Activated CD4-positive, alpha-beta T cell treated with anti-CD3 and anti-CD28 coated beads for 4 hours (primary cell): ENCODE results near the gene PEX5L.
A peak's percentile ranks its signal among the peaks of the same experiment; 100 is the strongest.

ENCODE experiments used
- DNase-seq, 2 donors: peaks; one replicate each; pipeline ENCODE4 v3.0.0-alpha.2; 2020

PEX5L gene

GRCh38 chr3:179953993-179954870, 82.5 kb downstream of the PEX5L start:
- no peak for DNase-seq

GRCh38 chr3:179950840-179951239, 85.9 kb downstream of the PEX5L start:
- no peak for DNase-seq

- DNase-seq: no peak
Observed at GRCh38 chr3:179949869-179950268, 86.9 kb downstream of the PEX5L start.

GRCh38 chr3:179949412-179949811, 87.3 kb downstream of the PEX5L start:
- DNase-seq: no peak

- no peak for DNase-seq
Observed at GRCh38 chr3:179948740-179949139, 88.0 kb downstream of the PEX5L start.

GRCh38 chr3:179945569-179945968, 91.2 kb downstream of the PEX5L start:
- DNase-seq: no peak

GRCh38 chr3:179943117-179943880, 93.4 kb downstream of the PEX5L start:
- DNase-seq: no peak

GRCh38 chr3:179942553-179943075, 94.1 kb downstream of the PEX5L start:
- no peak for DNase-seq

- DNase-seq: no peak
Observed at GRCh38 chr3:179935710-179936109, 101.0 kb downstream of the PEX5L start.

- no peak for DNase-seq
Observed at GRCh38 chr3:179933914-179934313, 102.8 kb downstream of the PEX5L start.

- DNase-seq: no peak
Observed at GRCh38 chr3:179933080-179933479, 103.7 kb downstream of the PEX5L start.

GRCh38 chr3:179932674-179933073, 104.1 kb downstream of the PEX5L start:
- DNase-seq: no peak

GRCh38 chr3:179929091-179929529, 107.6 kb downstream of the PEX5L start:
- peak; percentile 15 to 26 for DNase-seq

- no peak for DNase-seq
Observed at GRCh38 chr3:179927191-179927590, 109.5 kb downstream of the PEX5L start.

GRCh38 chr3:179921951-179922350, 114.8 kb downstream of the PEX5L start:
- DNase-seq: no peak

- no peak for DNase-seq
Observed at GRCh38 chr3:179921500-179921899, 115.2 kb downstream of the PEX5L start.

- no peak for DNase-seq
Observed at GRCh38 chr3:179907784-179908482, 128.8 kb downstream of the PEX5L start.

GRCh38 chr3:179902061-179902460, 134.7 kb downstream of the PEX5L start:
- no peak for DNase-seq

GRCh38 chr3:179898024-179898423, 138.7 kb downstream of the PEX5L start:
- DNase-seq: no peak

- no peak for DNase-seq
Observed at GRCh38 chr3:179897231-179897630, 139.5 kb downstream of the PEX5L start.

- no peak for DNase-seq
Observed at GRCh38 chr3:179896507-179896906, 140.2 kb downstream of the PEX5L start.

- no peak for DNase-seq
Observed at GRCh38 chr3:179895330-179895729, 141.4 kb downstream of the PEX5L start.

- DNase-seq: no peak
Observed at GRCh38 chr3:179887295-179887943, 149.3 kb downstream of the PEX5L start.
